Endothelial cell of umbilical vein (primary cell): ENCODE measurements around the gene SUSD5. TPM values are rescaled to one million over a fixed set of nuclear protein-coding genes. Genes with fewer than 3 reads are reported as not detected.

ENCODE experiments used
- BruUV-seq: library from RNA; stranded (reverse); fragments of 400-500 nt; replicated peaks from 2 replicates; lab custom pipeline; 2021; lab: Mats Ljungman, UMichigan
- CTCF ChIA-PET: fragments of 300-600, 350-600 bp; sonication (Branson Sonifier 250); formaldehyde crosslinking; loops from one replicate; lab custom pipeline; 2021; ENCODE audit warnings: antibody characterized with exemption, inconsistent platforms; lab: Charles Lee
- POLR2A ChIA-PET: fragments of 300-600, 350-600 bp; sonication (Branson Sonifier 250); formaldehyde crosslinking; loops from one replicate; lab custom pipeline; 2021; ENCODE audit warnings: antibody characterized with exemption, inconsistent platforms; lab: Charles Lee
- DNase-seq: peaks from one replicate; pipeline ENCODE4 v3.0.0-alpha.2; 2011; ENCODE audit warnings: low read depth, low spot score
- FAIRE-seq: peaks from 2 replicates; lab custom pipeline; 2011; peaks lifted over from hg19 to GRCh38; lab: Jason Lieb, UNC
- H2AFZ ChIP-seq: 2 replicates; pipeline ENCODE4 v1.6.0; 2012; ENCODE audit warnings: low read depth, low read length, control low read depth, inconsistent platforms
- H3K27ac ChIP-seq: 2 replicates; pipeline ENCODE4 v1.5.1; 2011; ENCODE audit warnings: low read depth, mild to moderate bottlenecking, control low read depth, low read length, moderate library complexity; ENCODE audit not compliant: insufficient read depth
- H3K27me3 ChIP-seq, 2 experiments: 2 replicates each; pipeline versions ENCODE4 v1.6.0 to v1.6.1; 2011; ENCODE audit warnings: low read length in 2 of 2, mixed read lengths in 1 of 2; ENCODE audit not compliant: control insufficient read depth in 2 of 2, insufficient read depth in 2 of 2
- H3K36me3 ChIP-seq, 2 experiments: 2 replicates in 1 of 2; 3 replicates in 1 of 2; pipeline ENCODE4 v1.5.1; 2011; ENCODE audit warnings: low read length in 2 of 2, mild to moderate bottlenecking in 1 of 2, moderate library complexity in 1 of 2; ENCODE audit not compliant: control insufficient read depth in 2 of 2, insufficient read depth in 2 of 2; ENCODE audit errors: extremely low read depth in 1 of 2
- H3K4me1 ChIP-seq: 3 replicates; pipeline ENCODE4 v1.5.1; 2011; ENCODE audit warnings: mild to moderate bottlenecking, low read length; ENCODE audit not compliant: control insufficient read depth, insufficient read depth; ENCODE audit errors: extremely low read depth
- H3K4me2 ChIP-seq: 2 replicates; pipeline ENCODE4 v1.6.1; 2011; ENCODE audit warnings: low read length, control low read depth, mixed read lengths; ENCODE audit not compliant: insufficient read depth
- H3K4me3 ChIP-seq, 3 experiments: fragments of 200-600 bp in 1 of 3; sonication (generic), shearing (Covaris generic) in 1 of 3; replicated peaks in 1 of 3; 2 replicates each; pipeline ENCODE4 v1.5.1; 2011 to 2016; ENCODE audit warnings: control low read depth in 3 of 3, low read length in 3 of 3, mild to moderate bottlenecking in 2 of 3, inconsistent platforms in 1 of 3, low read depth in 1 of 3, moderate library complexity in 1 of 3; ENCODE audit not compliant: insufficient read depth in 1 of 3
- H3K79me2 ChIP-seq: 2 replicates; pipeline ENCODE4 v1.6.0; 2012; ENCODE audit warnings: low read length, inconsistent platforms; ENCODE audit not compliant: control insufficient read depth, insufficient read depth
- H3K9ac ChIP-seq: replicated peaks from 2 replicates; pipeline ENCODE3; 2011; ENCODE audit warnings: low read length, control low read depth; ENCODE audit not compliant: insufficient read depth; ENCODE audit errors: extremely low read depth
- H3K9me1 ChIP-seq: replicated peaks from 3 replicates; pipeline ENCODE4 v1.6.0; 2011; ENCODE audit warnings: mild to moderate bottlenecking, low read length; ENCODE audit not compliant: control insufficient read depth, insufficient read depth; ENCODE audit errors: extremely low read depth
- H3K9me3 ChIP-seq: replicated peaks from 2 replicates; pipeline ENCODE4 v1.5.1; 2012; ENCODE audit warnings: low read length, inconsistent platforms; ENCODE audit not compliant: control insufficient read depth, insufficient read depth
- H4K20me1 ChIP-seq: replicated peaks from 2 replicates; pipeline ENCODE3; 2011; ENCODE audit warnings: mild to moderate bottlenecking, low read length; ENCODE audit not compliant: control insufficient read depth, insufficient read depth; ENCODE audit errors: extremely low read depth
- CTCF ChIP-seq, 2 donors: IDR thresholded peaks; 1 replicate in 1 of 2; 2 replicates in 1 of 2; pipeline ENCODE4 v1.5.1; 2011; ENCODE audit warnings: low read length in 2 of 2, mild to moderate bottlenecking in 2 of 2, moderate library complexity in 2 of 2, control low read depth in 1 of 2, inconsistent platforms in 1 of 2, low read depth in 1 of 2; ENCODE audit not compliant: insufficient read depth in 1 of 2; ENCODE audit errors: extremely low read depth in 1 of 2
- EZH2 ChIP-seq: IDR thresholded peaks from 2 replicates; pipeline ENCODE4 v1.6.1; 2012; ENCODE audit warnings: borderline replicate concordance, low read depth, mild to moderate bottlenecking, moderate library complexity, low read length, inconsistent platforms; ENCODE audit not compliant: severe bottlenecking
- FOS ChIP-seq: IDR thresholded peaks from 2 replicates; pipeline ENCODE4 v1.6.1; 2011; ENCODE audit warnings: mild to moderate bottlenecking, low read length, moderate library complexity, borderline replicate concordance; ENCODE audit not compliant: insufficient read depth
- GATA2 ChIP-seq: IDR thresholded peaks from 2 replicates; pipeline ENCODE4 v1.7.0; 2011; ENCODE audit warnings: low read depth, mild to moderate bottlenecking, moderate library complexity, mixed read lengths, low read length; ENCODE audit not compliant: insufficient read length, insufficient read depth
- JUN ChIP-seq: IDR thresholded peaks from 2 replicates; pipeline ENCODE4 v1.6.1; 2011; ENCODE audit warnings: borderline replicate concordance, low read depth; ENCODE audit not compliant: insufficient read length, insufficient read depth
- MAX ChIP-seq: IDR thresholded peaks from 2 replicates; pipeline ENCODE4 v1.6.1; 2011; ENCODE audit not compliant: insufficient read depth, insufficient read length
- MYC ChIP-seq: IDR thresholded peaks from one replicate; pipeline ENCODE4 v1.6.1; 2011; ENCODE audit warnings: mild to moderate bottlenecking, low read depth, low read length
- POLR2A ChIP-seq: IDR thresholded peaks from 2 replicates; pipeline ENCODE4 v1.6.1; 2012; ENCODE audit warnings: low read depth, mild to moderate bottlenecking, control low read depth, low read length
- POLR2AphosphoS5 ChIP-seq: IDR thresholded peaks from 2 replicates; pipeline ENCODE4 v1.6.1; 2012; ENCODE audit warnings: low read depth, mild to moderate bottlenecking, control low read depth, low read length, moderate library complexity; ENCODE audit not compliant: insufficient read depth
- dilution Hi-C: fragments of 300-500 bp; cut with MboI; formaldehyde crosslinking; loops from one replicate; pipeline ENCODE4 v1.15.0; 2019; ENCODE audit warnings: low sequenced_read_pairs; ENCODE audit not compliant: extremely low pct_ligation_motif_present
- intact Hi-C: fragments of 100-400 bp; cut with micrococcal nuclease; formaldehyde crosslinking; loops from one replicate; pipeline ENCODE4 v1.10.0; 2022
- polyA plus RNA-seq, 4 experiments: library from polyadenylated mRNA; depleted of rRNA in 3 of 4; stranded (reverse) in 3 of 4; unstranded in 1 of 4; fragments of >200 nt; gene quantifications; 2 replicates each; pipeline versions ENCODE4 v1.2.1 to v1.2.3, GENCODE V29; 2011 to 2012; ENCODE audit warnings: missing spikeins in 1 of 4
- total RNA-seq: library from RNA; stranded (reverse); gene quantifications from 2 replicates; pipeline ENCODE4 v1.2.3, GENCODE V29; 2021

SUSD5 gene
- total and polyA plus RNA-seq, 2 donors (not counting 3 experiments of a cell fraction or from before 2014, with no cell fraction given): 7.7 to 18.8 TPM

- peak; percentile 96 for DNase-seq
- peak overlapping the region; percentile 54 for H3K4me2 ChIP-seq
- no peak overlapping the region for H2AFZ ChIP-seq
- no peak overlapping the region for H3K9ac ChIP-seq
- no TSS peak for BruUV-seq
- no peaks in the 10 kb centered on the region for H3K9me3 ChIP-seq
- peaks cover 12% of the 10 kb centered on the region for H3K4me1 ChIP-seq
- POLR2A ChIA-PET: no interaction called here
- no peaks in the 10 kb centered on the region for H3K79me2 ChIP-seq
- peak overlapping the region; percentile 50 for H3K27ac ChIP-seq
- H4K20me1 ChIP-seq: no peaks in the 10 kb centered on the region
- H3K36me3 ChIP-seq: no peaks in the 10 kb centered on the region
- FAIRE-seq: peak; percentile 86
- intact Hi-C loops: loop anchor here (1.0 to 2.0 kb wide), 3 partner anchors 24 to 229 kb away; partner anchors contain the start of gene UBP1
- dilution Hi-C loops: no loop called here
- no peak for TF ChIP-seq EZH2
- TF ChIP-seq MAX: no peak
- peak; percentile 55 for TF ChIP-seq GATA2
- TF ChIP-seq CTCF (IDR thresholded peaks at IDR 0.05; ENCODE audit: extremely low read depth in 1 of 2, insufficient read depth in 1 of 2, low read depth in 1 of 2, low read length in 2 of 2): no peak
- no peak for TF ChIP-seq MYC
- TF ChIP-seq FOS: peak; percentile 79
- TF ChIP-seq POLR2AphosphoS5: peak; percentile 71
- no peak for TF ChIP-seq POLR2A
- TF ChIP-seq JUN: peak; percentile 75
- CTCF ChIA-PET: no interaction called here
- H3K27me3 ChIP-seq: no peaks in the 10 kb centered on the region
- H3K4me3 ChIP-seq: no peak overlapping the region
- H3K9me1 ChIP-seq: no peaks in the 10 kb centered on the region
Observed at GRCh38 chr3:33211444-33211843, 7.2 kb downstream of the SUSD5 start.
